Smooth muscle cell (in vitro differentiated cells): Measurements from ENCODE around the gene UBE2E2. TPM values are rescaled to one million over a fixed set of nuclear protein-coding genes. Genes with fewer than 3 reads are reported as not detected.

Experiments
- DNase-seq: peaks from one replicate; lab custom pipeline; 2025; ENCODE audit not compliant: unreplicated experiment; lab: John Stamatoyannopoulos, UW
- H2AFZ ChIP-seq: fragments of 200-600 bp; sonication (generic); 2 replicates; pipeline ENCODE4 v1.6.0; 2016; ENCODE audit warnings: antibody characterized with exemption, low read depth, mild to moderate bottlenecking
- H3F3A ChIP-seq: fragments of 200-600 bp; sonication (generic); 2 replicates; pipeline ENCODE4 v1.6.0; 2017; ENCODE audit warnings: antibody characterized with exemption, low read depth
- H3K27ac ChIP-seq: fragments of 200-600 bp; sonication (generic); 2 replicates; pipeline ENCODE4 v1.5.1; 2016; ENCODE audit warnings: low read depth, mild to moderate bottlenecking
- H3K27me3 ChIP-seq: fragments of 200-600 bp; sonication (generic); 2 replicates; pipeline ENCODE4 v1.6.1; 2016; ENCODE audit warnings: low read depth, mild to moderate bottlenecking
- H3K36me3 ChIP-seq: fragments of 200-600 bp; sonication (generic); 2 replicates; pipeline ENCODE4 v1.5.1; 2016; ENCODE audit warnings: low read depth
- H3K4me1 ChIP-seq: fragments of 200-600 bp; sonication (generic); 2 replicates; pipeline ENCODE4 v1.5.1; 2016; ENCODE audit warnings: low read depth
- H3K4me2 ChIP-seq: fragments of 200-600 bp; sonication (generic); 2 replicates; pipeline ENCODE4 v1.6.0; 2016; ENCODE audit warnings: mild to moderate bottlenecking
- H3K4me3 ChIP-seq: fragments of 200-600 bp; sonication (generic); 2 replicates; pipeline ENCODE4 v1.5.1; 2016; ENCODE audit warnings: mild to moderate bottlenecking
- H3K79me2 ChIP-seq: fragments of 200-600 bp; sonication (generic); 2 replicates; pipeline ENCODE4 v1.6.0; 2016; ENCODE audit warnings: low read depth, mild to moderate bottlenecking
- H3K9ac ChIP-seq: fragments of 200-600 bp; sonication (generic); 2 replicates; pipeline ENCODE4 v1.6.0; 2016; ENCODE audit warnings: low read depth
- H3K9me3 ChIP-seq: fragments of 200-600 bp; sonication (generic); replicated peaks from 2 replicates; pipeline ENCODE4 v1.5.1; 2016; ENCODE audit warnings: low read depth
- H4K20me1 ChIP-seq: fragments of 200-600 bp; sonication (generic); 2 replicates; pipeline ENCODE4 v1.6.0; 2016; ENCODE audit warnings: low read depth
- WGBS: methylation state at CpG from one replicate; pipeline ENCODE4 v1.1.7; 2016; ENCODE audit warnings: low lambda C conversion rate; 5-methylcytosine and 5-hydroxymethylcytosine counted together
- polyA plus RNA-seq: library from polyadenylated mRNA; unstranded; fragments of >200 nt; fragmentation: Nextera tagmentation; extraction: Ambion mirVana; gene quantifications from 2 replicates; pipeline ENCODE4 v1.2.1, GENCODE V29; 2016
- total RNA-seq: library from RNA; depleted of rRNA; stranded (reverse); fragments of >200 nt; gene quantifications from 2 replicates; pipeline ENCODE4 v1.2.3, GENCODE V29; 2014
- TF ChIP-seq, protein P1 (sequence below): fragments of 200-600 bp; sonication (generic); IDR thresholded peaks from 2 replicates; pipeline ENCODE4 v1.5.1; 2017; ENCODE audit warnings: borderline replicate concordance, mild to moderate bottlenecking, antibody characterized with exemption; ENCODE audit not compliant: insufficient read depth, poor library complexity, severe bottlenecking

Gene UBE2E2
- total and polyA plus RNA-seq, 2 experiments from 2014 or later: 65.9 to 121 TPM

DNA sequence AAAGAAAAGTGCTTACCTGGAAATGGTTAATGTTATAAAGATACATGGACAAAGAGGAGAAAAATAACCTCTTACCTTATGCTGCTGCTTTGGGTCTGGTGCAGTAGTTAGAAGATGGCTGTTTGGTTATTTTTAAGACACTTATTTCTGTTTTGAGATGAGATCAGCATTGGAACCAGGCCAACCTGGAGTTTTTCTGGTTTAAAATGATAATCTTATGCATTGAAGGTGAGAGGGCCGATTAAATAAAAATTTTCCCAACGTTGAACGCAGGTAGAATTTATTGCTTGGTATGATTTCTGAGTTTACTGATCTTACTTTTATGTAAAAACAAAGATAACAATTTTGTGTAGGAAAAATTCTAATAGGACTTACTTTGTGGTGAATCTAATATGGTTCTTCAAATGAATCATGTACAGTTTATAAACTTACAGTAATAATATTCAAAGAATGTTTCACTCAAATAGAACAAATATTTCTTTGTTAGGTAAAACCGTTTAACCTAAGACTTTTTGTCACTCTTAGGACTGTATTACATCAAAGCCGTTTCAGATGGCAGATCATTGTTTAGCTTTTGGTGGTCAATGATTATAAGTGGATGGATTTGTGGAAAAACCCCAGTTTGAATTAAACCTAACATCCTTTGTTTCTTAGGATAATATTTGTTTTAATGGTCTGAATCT is 14.9 kb downstream of the UBE2E2 start:
- no peak overlapping the region for H3K4me3 ChIP-seq
- no peak overlapping the region for H3K9ac ChIP-seq
- H3K4me2 ChIP-seq: no peak overlapping the region
- H2AFZ ChIP-seq: no peak overlapping the region
- peaks cover 93% of the 10 kb centered on the region for H4K20me1 ChIP-seq
- H3K27me3 ChIP-seq: no peaks in the 10 kb centered on the region
- no peaks in the 10 kb centered on the region for H3K9me3 ChIP-seq
- no peaks in the 10 kb centered on the region for H3K36me3 ChIP-seq
- H3K79me2 ChIP-seq: peaks cover 70% of the 10 kb centered on the region
- TF ChIP-seq, protein P1, sequence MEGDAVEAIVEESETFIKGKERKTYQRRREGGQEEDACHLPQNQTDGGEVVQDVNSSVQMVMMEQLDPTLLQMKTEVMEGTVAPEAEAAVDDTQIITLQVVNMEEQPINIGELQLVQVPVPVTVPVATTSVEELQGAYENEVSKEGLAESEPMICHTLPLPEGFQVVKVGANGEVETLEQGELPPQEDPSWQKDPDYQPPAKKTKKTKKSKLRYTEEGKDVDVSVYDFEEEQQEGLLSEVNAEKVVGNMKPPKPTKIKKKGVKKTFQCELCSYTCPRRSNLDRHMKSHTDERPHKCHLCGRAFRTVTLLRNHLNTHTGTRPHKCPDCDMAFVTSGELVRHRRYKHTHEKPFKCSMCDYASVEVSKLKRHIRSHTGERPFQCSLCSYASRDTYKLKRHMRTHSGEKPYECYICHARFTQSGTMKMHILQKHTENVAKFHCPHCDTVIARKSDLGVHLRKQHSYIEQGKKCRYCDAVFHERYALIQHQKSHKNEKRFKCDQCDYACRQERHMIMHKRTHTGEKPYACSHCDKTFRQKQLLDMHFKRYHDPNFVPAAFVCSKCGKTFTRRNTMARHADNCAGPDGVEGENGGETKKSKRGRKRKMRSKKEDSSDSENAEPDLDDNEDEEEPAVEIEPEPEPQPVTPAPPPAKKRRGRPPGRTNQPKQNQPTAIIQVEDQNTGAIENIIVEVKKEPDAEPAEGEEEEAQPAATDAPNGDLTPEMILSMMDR: no peak
- no peak overlapping the region for H3K27ac ChIP-seq
- DNase-seq: no peak
- 84% methylated on average over 5 of the region's 5 CpGs for WGBS
- H3K4me1 ChIP-seq: no peaks in the 10 kb centered on the region
- no peaks in the 10 kb centered on the region for H3F3A ChIP-seq

DNA sequence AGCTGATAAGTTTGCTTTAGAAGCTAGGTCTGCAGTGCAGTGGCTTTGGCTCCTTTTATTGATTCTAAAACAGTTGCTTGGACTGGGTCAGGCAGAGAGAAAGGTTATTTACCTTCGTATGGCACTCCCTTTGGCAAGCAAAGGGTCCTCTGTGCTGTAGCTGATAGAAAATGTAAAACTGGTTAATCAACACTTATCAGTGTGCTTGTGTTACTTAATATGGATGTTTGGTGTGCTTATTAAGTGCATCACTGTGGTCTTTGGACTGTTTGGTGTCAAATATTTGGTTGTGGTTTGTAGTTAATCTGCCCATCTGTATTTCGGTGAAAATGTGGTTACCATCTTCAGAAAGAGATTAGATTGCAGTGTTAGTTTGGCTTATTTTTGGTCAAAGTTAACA is 16.0 kb downstream of the UBE2E2 start:
- H4K20me1 ChIP-seq: peaks cover 92% of the 10 kb centered on the region
- DNase-seq: no peak
- H3K79me2 ChIP-seq: peaks cover 72% of the 10 kb centered on the region
- TF ChIP-seq, protein P1: no peak
- H3K9ac ChIP-seq: no peak overlapping the region
- H3K4me2 ChIP-seq: no peak overlapping the region
- WGBS: 49% methylated on average over 2 of the region's 2 CpGs
- H3K27me3 ChIP-seq: no peaks in the 10 kb centered on the region
- no peaks in the 10 kb centered on the region for H3K4me1 ChIP-seq
- H3K27ac ChIP-seq: no peak overlapping the region
- no peak overlapping the region for H3K4me3 ChIP-seq
- no peak overlapping the region for H2AFZ ChIP-seq
- H3F3A ChIP-seq: no peaks in the 10 kb centered on the region
- H3K36me3 ChIP-seq: no peaks in the 10 kb centered on the region
- no peaks in the 10 kb centered on the region for H3K9me3 ChIP-seq

- Histone ChIP-seq H3K27me3 (no peaks in the 10 kb centered on the region), H3K79me2 (peaks cover 72% of the 10 kb centered on the region), H3F3A (no peaks in the 10 kb centered on the region), H3K4me1 (no peaks in the 10 kb centered on the region), H3K4me3 (no peak overlapping the region), H2AFZ (no peak overlapping the region), H4K20me1 (peaks cover 92% of the 10 kb centered on the region), H3K27ac (no peak overlapping the region), H3K4me2 (no peak overlapping the region), H3K36me3 (no peaks in the 10 kb centered on the region), H3K9ac (no peak overlapping the region), H3K9me3 (no peaks in the 10 kb centered on the region)
- TF ChIP-seq, protein P1: no peak
- 71% methylated on average over 2 of the region's 2 CpGs for WGBS
- DNase-seq: no peak
Measured at GRCh38 chr3:23219552-23219951, 16.4 kb downstream of the UBE2E2 start.

GRCh38 chr3:23221136-23221535 is 18.0 kb downstream of the UBE2E2 start:
- peaks cover 69% of the 10 kb centered on the region for H3K79me2 ChIP-seq
- no peaks in the 10 kb centered on the region for H3K4me1 ChIP-seq
- no peak overlapping the region for H3K4me2 ChIP-seq
- no peaks in the 10 kb centered on the region for H3K9me3 ChIP-seq
- H4K20me1 ChIP-seq: peaks cover 92% of the 10 kb centered on the region
- H3K9ac ChIP-seq: no peak overlapping the region
- WGBS: 99% methylated on average over 3 of the region's 3 CpGs
- H3F3A ChIP-seq: no peaks in the 10 kb centered on the region
- no peaks in the 10 kb centered on the region for H3K36me3 ChIP-seq
- no peak overlapping the region for H3K4me3 ChIP-seq
- TF ChIP-seq, protein P1: no peak
- H3K27me3 ChIP-seq: no peaks in the 10 kb centered on the region
- H2AFZ ChIP-seq: no peak overlapping the region
- no peak overlapping the region for H3K27ac ChIP-seq
- DNase-seq: no peak
